Osteoblast (primary cell): ENCODE data around the gene P3H2. TPM values are rescaled to one million over a fixed set of nuclear protein-coding genes. Genes with fewer than 3 reads are reported as not detected.
A peak's percentile ranks its signal among the peaks of the same experiment; 100 is the strongest.

ENCODE experiments used
- DNase-seq: peaks from one replicate; pipeline ENCODE4 v3.0.0; 2011; ENCODE audit warnings: low spot score, mixed read lengths; ENCODE audit not compliant: insufficient read length; ENCODE audit errors: missing footprints
- H2AFZ ChIP-seq: 2 replicates; pipeline ENCODE4 v1.6.0; 2011; ENCODE audit warnings: mild to moderate bottlenecking, low read length
- H3K27ac ChIP-seq: 2 replicates; pipeline ENCODE4 v1.5.1; 2011; ENCODE audit warnings: mild to moderate bottlenecking, low read depth, low read length, moderate library complexity
- H3K27me3 ChIP-seq: 2 replicates; pipeline ENCODE4 v1.6.0; 2012; ENCODE audit warnings: mild to moderate bottlenecking, control low read depth, inconsistent platforms, low read length, moderate library complexity; ENCODE audit not compliant: insufficient read depth
- H3K36me3 ChIP-seq: 2 replicates; pipeline ENCODE4 v1.5.1; 2011; ENCODE audit warnings: mild to moderate bottlenecking, low read length, control low read depth, moderate library complexity; ENCODE audit not compliant: insufficient read depth
- H3K4me1 ChIP-seq: 2 replicates; pipeline ENCODE4 v1.5.1; 2011; ENCODE audit warnings: mild to moderate bottlenecking, low read length, control low read depth, moderate library complexity; ENCODE audit not compliant: insufficient read depth
- H3K4me2 ChIP-seq: 2 replicates; pipeline ENCODE4 v1.6.0; 2011; ENCODE audit warnings: mild to moderate bottlenecking, low read length; ENCODE audit not compliant: insufficient read depth
- H3K4me3 ChIP-seq: fragments of 200-600 bp; sonication (generic); 3 replicates; pipeline ENCODE4 v1.5.1; 2012; ENCODE audit warnings: mild to moderate bottlenecking, low read length, inconsistent platforms; ENCODE audit not compliant: insufficient read depth
- H3K79me2 ChIP-seq: 2 replicates; pipeline ENCODE4 v1.6.0; 2012; ENCODE audit warnings: mild to moderate bottlenecking, low read length, control low read depth, inconsistent platforms; ENCODE audit not compliant: insufficient read depth
- H3K9me3 ChIP-seq: 2 replicates; pipeline ENCODE4 v1.5.1; 2011; ENCODE audit warnings: low read depth, low read length, control low read depth
- H4K20me1 ChIP-seq: 2 replicates; pipeline ENCODE4 v1.6.0; 2012; ENCODE audit warnings: mild to moderate bottlenecking, low read length, control low read depth; ENCODE audit not compliant: insufficient read depth
- CTCF ChIP-seq: IDR thresholded peaks from 2 replicates; pipeline ENCODE4 v1.5.1; 2011; ENCODE audit warnings: mild to moderate bottlenecking, low read depth, low read length, moderate library complexity; ENCODE audit errors: extremely low read depth
- total RNA-seq: library from RNA; depleted of rRNA; stranded (reverse); fragments of >200 nt; gene quantifications from 2 replicates; pipeline ENCODE4 v1.2.3, GENCODE V29; 2012

Gene P3H2
- total RNA-seq, 1 donor, result 13.4 TPM

- H3K79me2 ChIP-seq, result no peaks in the 10 kb centered on the region
- no peaks in the 10 kb centered on the region for H4K20me1 ChIP-seq
- no peak for TF ChIP-seq CTCF
- H3K36me3 ChIP-seq, result no peaks in the 10 kb centered on the region
- no peak overlapping the region for H3K4me2 ChIP-seq
- DNase-seq, result no peak
- peak overlapping the region; percentile 44 for H3K27ac ChIP-seq
- peaks cover 25% of the 10 kb centered on the region for H3K4me1 ChIP-seq
- H3K9me3 ChIP-seq, result no peaks in the 10 kb centered on the region
- H2AFZ ChIP-seq, result peak overlapping the region; percentile 70
- H3K4me3 ChIP-seq, result no peak overlapping the region
- no peaks in the 10 kb centered on the region for H3K27me3 ChIP-seq
Measured at GRCh38 chr3:189941125-189941524, 179.6 kb downstream of the P3H2 start.

GRCh38 chr3:189937302-189938127 lies 183.2 kb downstream of the P3H2 start:
- H3K4me2 ChIP-seq, result peak overlapping the region; percentile 16

GRCh38 chr3:189936201-189936945 lies 184.3 kb downstream of the P3H2 start:
- no peak overlapping the region for H3K4me2 ChIP-seq
- H3K79me2 ChIP-seq, result no peaks in the 10 kb centered on the region
- no peak overlapping the region for H3K27ac ChIP-seq

More at GRCh38 chr3:189937302-189938127, 183.2 kb downstream of the P3H2 start:
- Histone ChIP-seq H4K20me1 (no peaks in the 10 kb centered on the region), H3K4me3 (no peak overlapping the region), H2AFZ (no peak overlapping the region), H3K27ac (peak overlapping the region; percentile 57), H3K79me2 (no peaks in the 10 kb centered on the region), H3K4me1 (peaks cover 25% of the 10 kb centered on the region), H3K27me3 (no peaks in the 10 kb centered on the region), H3K9me3 (no peaks in the 10 kb centered on the region), H3K36me3 (no peaks in the 10 kb centered on the region)
- TF ChIP-seq CTCF, result no peak
- DNase-seq, result peak; percentile 67

More at GRCh38 chr3:189936201-189936945, 184.3 kb downstream of the P3H2 start:
- Histone ChIP-seq H3K4me1 (peaks cover 19% of the 10 kb centered on the region), H4K20me1 (no peaks in the 10 kb centered on the region), H3K36me3 (no peaks in the 10 kb centered on the region), H3K9me3 (no peaks in the 10 kb centered on the region), H3K4me3 (no peak overlapping the region), H3K27me3 (no peaks in the 10 kb centered on the region), H2AFZ (no peak overlapping the region)
- DNase-seq, result no peak
- no peak for TF ChIP-seq CTCF
